OCI-LY7 (cell line): ENCODE measurements around the gene TPRG1L. TPM values are rescaled to one million over a fixed set of nuclear protein-coding genes. Genes with fewer than 3 reads are reported as not detected.

Experiments used
- BruUV-seq: library from RNA; stranded (reverse); fragments of 400-500 nt; replicated peaks from 2 replicates; lab custom pipeline; 2021; lab: Mats Ljungman, UMichigan
- CTCF ChIA-PET: fragments of 300-600 bp; sonication (Branson Sonifier 250); formaldehyde crosslinking; loops from one replicate; lab custom pipeline; 2022; ENCODE audit warnings: antibody characterized with exemption; ENCODE audit not compliant: unreplicated experiment; lab: Charles Lee
- POLR2A ChIA-PET: fragments of 300-600 bp; sonication (Branson Sonifier 250); formaldehyde crosslinking; loops from one replicate; lab custom pipeline; 2022; ENCODE audit warnings: antibody characterized with exemption; lab: Charles Lee
- DNase-seq: peaks from one replicate; pipeline ENCODE4 v3.0.0-alpha.2; 2015; ENCODE audit warnings: low spot score
- H2AFZ ChIP-seq: fragments of 200-600 bp; sonication (generic), shearing (Covaris generic); 2 replicates; pipeline ENCODE4 v1.6.1; 2014; ENCODE audit warnings: mild to moderate bottlenecking, antibody characterized with exemption, low read length, moderate library complexity
- H3K27ac ChIP-seq: fragments of 200-600 bp; sonication (generic); 2 replicates; pipeline ENCODE4 v1.5.1; 2014; ENCODE audit warnings: mixed run types, low read depth, mild to moderate bottlenecking, moderate library complexity, low read length, inconsistent platforms; ENCODE audit not compliant: poor library complexity, severe bottlenecking
- H3K36me3 ChIP-seq: fragments of 200-600 bp; sonication (generic); 2 replicates; pipeline ENCODE4 v1.6.1; 2014; ENCODE audit warnings: mild to moderate bottlenecking, antibody characterized with exemption, low read length, moderate library complexity, mixed read lengths; ENCODE audit not compliant: insufficient read depth
- H3K4me1 ChIP-seq: fragments of 200-600 bp; sonication (generic); 2 replicates; pipeline ENCODE4 v1.5.1; 2014; ENCODE audit warnings: mild to moderate bottlenecking, low read length; ENCODE audit not compliant: insufficient read depth, poor library complexity, severe bottlenecking
- H3K4me2 ChIP-seq: fragments of 200-600 bp; sonication (generic); 2 replicates; pipeline ENCODE4 v1.6.1; 2014; ENCODE audit warnings: mild to moderate bottlenecking, low read length
- H3K4me3 ChIP-seq: fragments of 200-600 bp; sonication (generic); 2 replicates; pipeline ENCODE4 v1.5.1; 2014; ENCODE audit warnings: mild to moderate bottlenecking, low read depth, low read length; ENCODE audit not compliant: poor library complexity, severe bottlenecking
- H3K79me2 ChIP-seq: fragments of 200-600 bp; sonication (generic); 2 replicates; pipeline ENCODE4 v1.6.1; 2016; ENCODE audit warnings: low read depth, mild to moderate bottlenecking, low read length, moderate library complexity, mixed read lengths; ENCODE audit not compliant: insufficient read depth
- H3K9me2 ChIP-seq: fragments of 200-600 bp; sonication (generic); 2 replicates; pipeline ENCODE4 v1.6.1; 2016; ENCODE audit warnings: mild to moderate bottlenecking, low read length, mixed read lengths; ENCODE audit not compliant: insufficient read depth
- H3K9me3 ChIP-seq: fragments of 200-600 bp; sonication (generic); 2 replicates; pipeline ENCODE4 v1.6.1; 2014; ENCODE audit warnings: mild to moderate bottlenecking, mixed run types, low read length, mixed read lengths
- H4K20me1 ChIP-seq: fragments of 200-600 bp; sonication (generic); 2 replicates; pipeline ENCODE4 v1.6.1; 2014; ENCODE audit warnings: mild to moderate bottlenecking, antibody characterized with exemption, low read length, moderate library complexity, mixed read lengths; ENCODE audit not compliant: insufficient read depth
- CTCF ChIP-seq: fragments of 200-600 bp; sonication (generic); conservative IDR thresholded peaks from 2 replicates; pipeline ENCODE4 v1.5.1; 2014; ENCODE audit warnings: mild to moderate bottlenecking, antibody characterized with exemption, low read length, moderate library complexity, mixed read lengths
- EZH2phosphoT487 ChIP-seq: fragments of 200-600 bp; sonication (generic); IDR thresholded peaks from 2 replicates; pipeline ENCODE4 v1.6.1; 2018; ENCODE audit warnings: low read depth, borderline replicate concordance, mild to moderate bottlenecking, mixed run types, antibody characterized with exemption, low read length, moderate library complexity, mixed read lengths
- intact Hi-C: fragments of 100-400 bp; cut with micrococcal nuclease; formaldehyde crosslinking; loops from one replicate; pipeline ENCODE4 v1.10.0; 2022; ENCODE audit not compliant: unreplicated experiment
- total RNA-seq, 2 experiments: library from RNA; depleted of rRNA in 1 of 2; stranded (reverse); fragments of >200 nt in 1 of 2; shearing (Covaris generic) in 1 of 2; gene quantifications; 2 replicates each; pipeline ENCODE4 v1.2.3, GENCODE V29; 2014 to 2022

Gene TPRG1L
- total RNA-seq, 2 experiments from 2014 or later, result 3.1 to 6.8 TPM

- H3K4me1 ChIP-seq, result no peaks in the 10 kb centered on the region
- H3K36me3 ChIP-seq, result no peaks in the 10 kb centered on the region
- intact Hi-C loops, result no loop called here
- no peak overlapping the region for H3K4me3 ChIP-seq
- ChIA-PET CTCF (no interaction called here), POLR2A (no interaction called here)
- DNase-seq, result no peak
- H4K20me1 ChIP-seq, result no peaks in the 10 kb centered on the region
- no peaks in the 10 kb centered on the region for H3K9me2 ChIP-seq
- no peak overlapping the region for H3K27ac ChIP-seq
- TF ChIP-seq EZH2phosphoT487 (no peak), CTCF (no peak)
- H3K9me3 ChIP-seq, result no peaks in the 10 kb centered on the region
- H3K4me2 ChIP-seq, result no peak overlapping the region
- no TSS peak for BruUV-seq
- H3K79me2 ChIP-seq, result no peaks in the 10 kb centered on the region
- no peak overlapping the region for H2AFZ ChIP-seq
These were observed 20.3 kb upstream of the TPRG1L start for GRCh38 chr1:3604468-3604974.

- BruUV-seq, result no TSS peak
- H3K36me3 ChIP-seq, result no peaks in the 10 kb centered on the region
- no peak overlapping the region for H3K27ac ChIP-seq
- no peaks in the 10 kb centered on the region for H4K20me1 ChIP-seq
- TF ChIP-seq EZH2phosphoT487, result no peak
- TF ChIP-seq CTCF, result no peak
- H3K79me2 ChIP-seq, result no peaks in the 10 kb centered on the region
- H2AFZ ChIP-seq, result no peak overlapping the region
- ChIA-PET CTCF (no interaction called here), POLR2A (no interaction called here)
- DNase-seq, result no peak
- H3K4me2 ChIP-seq, result no peak overlapping the region
- intact Hi-C loops, result no loop called here
- no peaks in the 10 kb centered on the region for H3K9me3 ChIP-seq
- H3K4me1 ChIP-seq, result no peaks in the 10 kb centered on the region
- H3K4me3 ChIP-seq, result no peak overlapping the region
- no peaks in the 10 kb centered on the region for H3K9me2 ChIP-seq
These were observed 19.6 kb upstream of the TPRG1L start for GRCh38 chr1:3604997-3605823.
